Stimulated activated naive CD4-positive, alpha-beta T cell (primary cell): ENCODE data around the gene RGL4.

Source experiments
- DNase-seq, 6 experiments: peaks; one replicate each; lab custom pipeline; 2025; lab: John Stamatoyannopoulos, UW

The RGL4 gene

DNA sequence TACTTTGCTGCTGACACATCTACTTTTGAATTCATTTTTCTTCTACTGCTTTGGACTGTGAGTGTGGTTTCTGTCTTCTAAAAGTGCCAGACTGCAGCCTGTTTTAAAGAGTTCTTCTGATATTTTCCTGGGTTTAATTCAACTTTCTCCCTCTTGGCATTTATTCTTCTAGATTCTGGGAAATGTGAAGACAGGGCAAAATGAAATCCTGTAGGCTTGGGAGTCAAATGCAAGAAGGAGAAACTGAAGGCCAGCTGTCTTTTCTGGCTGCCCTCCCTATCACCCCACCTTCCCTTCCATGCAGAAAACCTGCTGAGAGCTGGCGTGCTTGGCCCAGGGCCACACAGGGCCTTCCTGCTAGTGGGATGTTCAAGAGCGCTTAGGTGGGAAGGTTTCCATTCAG lies 52.5 kb downstream of the RGL4 start:
- DNase-seq: no peak

DNA sequence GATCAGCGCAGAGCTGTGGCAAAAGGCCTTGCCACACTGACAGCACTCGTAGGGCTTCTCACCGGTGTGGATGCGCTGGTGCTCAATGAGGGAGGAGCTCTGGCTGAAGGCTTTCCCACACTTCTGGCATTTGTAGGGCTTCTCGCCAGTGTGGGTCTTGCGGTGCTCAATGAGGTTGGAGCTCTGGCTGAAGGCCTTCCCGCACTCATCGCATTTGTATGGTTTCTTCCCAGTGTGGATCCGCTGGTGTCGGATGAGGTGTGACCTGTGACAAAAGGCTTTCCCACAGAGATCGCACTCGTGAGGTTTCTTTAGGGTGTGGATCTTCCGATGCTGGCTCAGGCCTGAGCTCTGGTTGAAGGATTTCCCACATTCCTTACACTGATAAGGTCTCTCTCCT lies 53.2 kb downstream of the RGL4 start:
- DNase-seq: no peak

DNA sequence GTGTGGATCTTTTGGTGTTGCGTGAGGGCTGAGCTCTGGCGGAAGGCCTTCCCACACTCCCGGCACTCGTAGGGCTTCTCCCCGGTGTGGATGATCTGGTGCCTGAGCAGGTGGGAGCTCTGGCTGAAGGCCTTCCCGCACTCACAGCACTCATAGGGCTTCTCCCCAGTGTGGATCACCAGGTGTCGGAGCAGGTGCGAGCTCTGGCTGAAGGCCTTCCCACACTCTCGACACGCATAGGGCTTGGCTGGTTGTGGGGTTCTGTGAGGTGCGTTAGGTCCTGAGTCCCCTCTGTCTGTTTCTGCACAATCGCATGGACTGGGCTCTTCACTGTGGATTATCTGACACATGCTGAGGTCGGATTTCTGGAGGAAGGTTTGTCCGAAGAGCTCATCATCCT lies 53.7 kb downstream of the RGL4 start:
- no peak for DNase-seq

DNA sequence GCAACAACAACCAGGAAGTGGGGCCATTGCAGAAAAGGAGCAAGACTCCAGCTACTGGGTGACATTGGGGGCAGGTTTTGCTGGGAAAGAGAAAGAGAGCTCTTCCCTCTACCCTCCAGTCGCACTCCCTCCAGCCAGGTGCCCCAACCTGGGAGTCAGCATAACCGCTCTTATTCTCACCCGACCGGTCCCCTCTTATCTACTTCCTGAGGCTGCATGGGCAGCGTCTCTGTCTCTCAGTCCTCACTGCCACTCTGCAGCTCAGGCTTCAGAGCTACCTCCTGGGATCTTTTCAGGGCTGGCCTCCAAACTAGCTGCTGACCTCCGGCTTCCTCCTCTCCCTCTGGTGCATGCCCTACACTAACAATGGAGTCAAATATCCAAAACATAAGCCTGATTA lies 55.0 kb downstream of the RGL4 start:
- no peak for DNase-seq
